GM10248 (cell line): ENCODE results near the gene RRP12.

ENCODE experiments used
- CTCF ChIA-PET: fragments of 300-600 bp; sonication (Branson Sonifier 250); formaldehyde crosslinking; extraction: SDS; loops from one replicate; lab custom pipeline; 2021; ENCODE audit warnings: antibody characterized with exemption; lab: Yijun Ruan, JAX
- POLR2A ChIA-PET: fragments of 350-650 bp; sonication (Branson Sonifier 250); formaldehyde crosslinking; extraction: SDS; loops from one replicate; lab custom pipeline; 2020; ENCODE audit warnings: antibody characterized with exemption; lab: Yijun Ruan, JAX
- DNase-seq: peaks from one replicate; pipeline ENCODE4 v3.0.0; 2012; ENCODE audit errors: extremely low spot score
- TF ChIP-seq, protein P1 (sequence below): IDR thresholded peaks from 2 replicates; pipeline ENCODE4 v1.5.1; 2012; ENCODE audit warnings: mild to moderate bottlenecking, low read depth; ENCODE audit errors: extremely low read depth, missing control alignments, control extremely low read depth

The RRP12 gene, protein sequence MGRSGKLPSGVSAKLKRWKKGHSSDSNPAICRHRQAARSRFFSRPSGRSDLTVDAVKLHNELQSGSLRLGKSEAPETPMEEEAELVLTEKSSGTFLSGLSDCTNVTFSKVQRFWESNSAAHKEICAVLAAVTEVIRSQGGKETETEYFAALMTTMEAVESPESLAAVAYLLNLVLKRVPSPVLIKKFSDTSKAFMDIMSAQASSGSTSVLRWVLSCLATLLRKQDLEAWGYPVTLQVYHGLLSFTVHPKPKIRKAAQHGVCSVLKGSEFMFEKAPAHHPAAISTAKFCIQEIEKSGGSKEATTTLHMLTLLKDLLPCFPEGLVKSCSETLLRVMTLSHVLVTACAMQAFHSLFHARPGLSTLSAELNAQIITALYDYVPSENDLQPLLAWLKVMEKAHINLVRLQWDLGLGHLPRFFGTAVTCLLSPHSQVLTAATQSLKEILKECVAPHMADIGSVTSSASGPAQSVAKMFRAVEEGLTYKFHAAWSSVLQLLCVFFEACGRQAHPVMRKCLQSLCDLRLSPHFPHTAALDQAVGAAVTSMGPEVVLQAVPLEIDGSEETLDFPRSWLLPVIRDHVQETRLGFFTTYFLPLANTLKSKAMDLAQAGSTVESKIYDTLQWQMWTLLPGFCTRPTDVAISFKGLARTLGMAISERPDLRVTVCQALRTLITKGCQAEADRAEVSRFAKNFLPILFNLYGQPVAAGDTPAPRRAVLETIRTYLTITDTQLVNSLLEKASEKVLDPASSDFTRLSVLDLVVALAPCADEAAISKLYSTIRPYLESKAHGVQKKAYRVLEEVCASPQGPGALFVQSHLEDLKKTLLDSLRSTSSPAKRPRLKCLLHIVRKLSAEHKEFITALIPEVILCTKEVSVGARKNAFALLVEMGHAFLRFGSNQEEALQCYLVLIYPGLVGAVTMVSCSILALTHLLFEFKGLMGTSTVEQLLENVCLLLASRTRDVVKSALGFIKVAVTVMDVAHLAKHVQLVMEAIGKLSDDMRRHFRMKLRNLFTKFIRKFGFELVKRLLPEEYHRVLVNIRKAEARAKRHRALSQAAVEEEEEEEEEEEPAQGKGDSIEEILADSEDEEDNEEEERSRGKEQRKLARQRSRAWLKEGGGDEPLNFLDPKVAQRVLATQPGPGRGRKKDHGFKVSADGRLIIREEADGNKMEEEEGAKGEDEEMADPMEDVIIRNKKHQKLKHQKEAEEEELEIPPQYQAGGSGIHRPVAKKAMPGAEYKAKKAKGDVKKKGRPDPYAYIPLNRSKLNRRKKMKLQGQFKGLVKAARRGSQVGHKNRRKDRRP (N-terminal part only)

GRCh38 chr10:97400665-97401454 is at the start of gene RRP12:
Gene RRP12, minus strand, starts transcription at chr10:97401340. Its CDS starts 109 bp downstream, at chr10:97401231.
- peak; percentile 97 for DNase-seq
- ChIA-PET POLR2A (interaction anchor here (0.5 to 1.5 kb wide), 6 partner anchors 11 to 102 kb away, joined by 3 to 9 read pairs (median 4); no protein-coding TSS in a partner anchor), CTCF (interaction anchor here (1.0 to 5.6 kb wide), 10 partner anchors 8 to 123 kb away, joined by 3 to 38 read pairs (median 4); no protein-coding TSS in a partner anchor)
- TF ChIP-seq, protein P1, sequence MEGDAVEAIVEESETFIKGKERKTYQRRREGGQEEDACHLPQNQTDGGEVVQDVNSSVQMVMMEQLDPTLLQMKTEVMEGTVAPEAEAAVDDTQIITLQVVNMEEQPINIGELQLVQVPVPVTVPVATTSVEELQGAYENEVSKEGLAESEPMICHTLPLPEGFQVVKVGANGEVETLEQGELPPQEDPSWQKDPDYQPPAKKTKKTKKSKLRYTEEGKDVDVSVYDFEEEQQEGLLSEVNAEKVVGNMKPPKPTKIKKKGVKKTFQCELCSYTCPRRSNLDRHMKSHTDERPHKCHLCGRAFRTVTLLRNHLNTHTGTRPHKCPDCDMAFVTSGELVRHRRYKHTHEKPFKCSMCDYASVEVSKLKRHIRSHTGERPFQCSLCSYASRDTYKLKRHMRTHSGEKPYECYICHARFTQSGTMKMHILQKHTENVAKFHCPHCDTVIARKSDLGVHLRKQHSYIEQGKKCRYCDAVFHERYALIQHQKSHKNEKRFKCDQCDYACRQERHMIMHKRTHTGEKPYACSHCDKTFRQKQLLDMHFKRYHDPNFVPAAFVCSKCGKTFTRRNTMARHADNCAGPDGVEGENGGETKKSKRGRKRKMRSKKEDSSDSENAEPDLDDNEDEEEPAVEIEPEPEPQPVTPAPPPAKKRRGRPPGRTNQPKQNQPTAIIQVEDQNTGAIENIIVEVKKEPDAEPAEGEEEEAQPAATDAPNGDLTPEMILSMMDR = no peak

DNA sequence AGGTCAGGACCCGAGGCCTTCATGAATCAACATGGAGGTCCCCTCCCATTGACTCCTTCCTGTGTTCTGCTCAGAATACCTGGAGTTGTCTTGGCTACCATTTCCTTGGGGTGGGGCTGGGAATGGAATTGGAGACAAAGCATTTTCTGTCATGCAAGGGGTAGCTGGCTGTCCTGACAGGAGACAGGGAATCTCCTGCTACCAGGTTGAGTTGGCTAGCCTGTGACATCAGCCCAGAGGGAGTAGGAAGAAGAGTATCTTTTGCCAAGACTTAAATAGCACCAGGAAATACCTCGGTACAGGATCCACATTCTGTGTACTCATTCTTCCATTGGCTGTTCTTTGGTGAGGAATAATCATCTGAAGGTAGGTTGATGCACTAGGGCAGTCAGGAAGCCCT is 49.7 kb upstream of the RRP12 start:
- TF ChIP-seq, protein P1 = no peak

GRCh38 chr10:97445722-97446639 is 44.8 kb upstream of the RRP12 start, which contains the start of the genes EXOSC1 and ZDHHC16:
Gene EXOSC1, minus strand, starts transcription at chr10:97446006. Its CDS starts 21 bp downstream, at chr10:97445985.
Gene ZDHHC16, plus strand, starts transcription at chr10:97446175. Its CDS starts 5,501 bp downstream, at chr10:97451676.
- peak; percentile 98 for DNase-seq
- POLR2A ChIA-PET = no interaction called here
- TF ChIP-seq, protein P1 = peak; percentile 21
- CTCF ChIA-PET = interaction anchor here (1.8 kb wide), 1 partner anchor 12 kb away, joined by 5 read pairs; no protein-coding TSS in a partner anchor

More for the DNA sequence above, 49.7 kb upstream of the RRP12 start:
- POLR2A ChIA-PET = no interaction called here
- CTCF ChIA-PET = no interaction called here
- no peak for DNase-seq

DNA sequence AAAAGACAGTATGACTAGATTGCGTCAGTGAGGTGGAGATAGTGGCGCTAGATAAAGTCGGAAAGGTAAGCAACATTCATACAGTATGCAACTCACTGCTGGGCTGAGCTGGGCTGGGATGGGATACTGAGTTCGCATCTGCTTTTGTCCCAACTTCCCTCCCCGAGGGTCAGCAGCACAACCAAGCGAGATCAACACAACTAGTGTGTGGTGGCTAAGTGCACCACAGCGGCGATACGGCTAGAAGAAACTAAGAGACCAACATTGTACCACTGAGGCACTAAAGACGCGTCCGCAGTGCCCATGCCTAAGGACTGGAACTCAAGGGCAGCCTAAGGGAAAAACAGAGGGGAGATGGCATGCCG is 44.2 kb upstream of the RRP12 start:
- TF ChIP-seq, protein P1 = no peak
- DNase-seq = no peak
- ChIA-PET POLR2A (no interaction called here), CTCF (interaction anchor here (1.0 to 1.8 kb wide), 6 partner anchors 8 to 42 kb away, joined by 3 to 8 read pairs (median 3); no protein-coding TSS in a partner anchor)

- DNase-seq = no peak
- ChIA-PET POLR2A (interaction anchor here (1.1 kb wide), 1 partner anchor 11 kb away, joined by 3 read pairs; no protein-coding TSS in a partner anchor), CTCF (interaction anchor here (0.9 to 1.8 kb wide), 11 partner anchors 9 to 48 kb away, joined by 3 to 8 read pairs (median 3); no protein-coding TSS in a partner anchor)
- TF ChIP-seq, protein P1 = no peak
Measured at GRCh38 chr10:97444212-97444611, 43.1 kb upstream of the RRP12 start.
